Measurements from ENCODE around the gene BRIP1.
"Not testable (repeated sequence)": the region's sequence is repeated elsewhere in the genome, so short reads cannot be mapped to it uniquely, and the experiment has no call there.

BRIP1 gene

GRCh38 chr17:61727798-61728197, 135.5 kb downstream of the BRIP1 start:
- not testable (repeated sequence) for DNase-seq (ENCODE audit: low read depth)

GRCh38 chr17:61726977-61727376, 136.4 kb downstream of the BRIP1 start:
- no peak for DNase-seq (ENCODE audit: low read depth)

GRCh38 chr17:61724777-61725176, 138.6 kb downstream of the BRIP1 start:
- DNase-seq (ENCODE audit: low read depth) = no peak

GRCh38 chr17:61723914-61724313, 139.4 kb downstream of the BRIP1 start:
- no peak for DNase-seq (ENCODE audit: low read depth)

GRCh38 chr17:61723183-61723582, 140.1 kb downstream of the BRIP1 start:
- DNase-seq (ENCODE audit: low read depth) = no peak

- no peak for DNase-seq (ENCODE audit: low read depth)
Observed at GRCh38 chr17:61722398-61722797, 140.9 kb downstream of the BRIP1 start.

GRCh38 chr17:61720016-61720795, 143.1 kb downstream of the BRIP1 start:
- no peak for DNase-seq (ENCODE audit: low read depth)

GRCh38 chr17:61719220-61719619, 144.1 kb downstream of the BRIP1 start:
- DNase-seq (ENCODE audit: low read depth) = not testable (repeated sequence)

- DNase-seq (ENCODE audit: low read depth) = no peak
Observed at GRCh38 chr17:61718022-61718421, 145.3 kb downstream of the BRIP1 start.

GRCh38 chr17:61717352-61717751, 146.0 kb downstream of the BRIP1 start:
- no peak for DNase-seq (ENCODE audit: low read depth)

- no peak for DNase-seq (ENCODE audit: low read depth)
Observed at GRCh38 chr17:61716225-61716829, 147.0 kb downstream of the BRIP1 start.

GRCh38 chr17:61715348-61715747, 148.0 kb downstream of the BRIP1 start:
- no peak for DNase-seq (ENCODE audit: low read depth)

- no peak for DNase-seq (ENCODE audit: low read depth)
Observed at GRCh38 chr17:61714300-61714699, 149.0 kb downstream of the BRIP1 start.

- DNase-seq (ENCODE audit: low read depth) = no peak
Observed at GRCh38 chr17:61713035-61713434, 150.3 kb downstream of the BRIP1 start.

GRCh38 chr17:61710546-61710945, 152.8 kb downstream of the BRIP1 start:
- DNase-seq (ENCODE audit: low read depth) = no peak

GRCh38 chr17:61709567-61709966, 153.8 kb downstream of the BRIP1 start:
- no peak for DNase-seq (ENCODE audit: low read depth)

GRCh38 chr17:61704935-61705449, 158.3 kb downstream of the BRIP1 start:
- DNase-seq (ENCODE audit: low read depth) = no peak

- DNase-seq (ENCODE audit: low read depth) = no peak
Observed at GRCh38 chr17:61702450-61702849, 160.9 kb downstream of the BRIP1 start.

GRCh38 chr17:61701978-61702377, 161.3 kb downstream of the BRIP1 start:
- no peak for DNase-seq (ENCODE audit: low read depth)

- no peak for DNase-seq (ENCODE audit: low read depth)
Observed at GRCh38 chr17:61701334-61701733, 162.0 kb downstream of the BRIP1 start.

GRCh38 chr17:61700252-61700651, 163.1 kb downstream of the BRIP1 start:
- no peak for DNase-seq (ENCODE audit: low read depth)

GRCh38 chr17:61699694-61700093, 163.6 kb downstream of the BRIP1 start:
- no peak for DNase-seq (ENCODE audit: low read depth)

- DNase-seq (ENCODE audit: low read depth) = no peak
Observed at GRCh38 chr17:61699032-61699431, 164.3 kb downstream of the BRIP1 start.

- DNase-seq (ENCODE audit: low read depth) = no peak
Observed at GRCh38 chr17:61698244-61698643, 165.1 kb downstream of the BRIP1 start.
